GM18498 (cell line): ENCODE measurements around the gene WDR93.
"Not testable (repeated sequence)": the region's sequence is repeated elsewhere in the genome, so short reads cannot be mapped to it uniquely, and the experiment has no call there.

Experiments
- ATAC-seq: cut with Tn5 transposase; IDR thresholded peaks from one replicate; pipeline ENCODE4 v1.9.1; 2021; ENCODE audit warnings: mild to moderate bottlenecking, moderate library complexity; ENCODE audit not compliant: unreplicated experiment

The WDR93 gene

DNA sequence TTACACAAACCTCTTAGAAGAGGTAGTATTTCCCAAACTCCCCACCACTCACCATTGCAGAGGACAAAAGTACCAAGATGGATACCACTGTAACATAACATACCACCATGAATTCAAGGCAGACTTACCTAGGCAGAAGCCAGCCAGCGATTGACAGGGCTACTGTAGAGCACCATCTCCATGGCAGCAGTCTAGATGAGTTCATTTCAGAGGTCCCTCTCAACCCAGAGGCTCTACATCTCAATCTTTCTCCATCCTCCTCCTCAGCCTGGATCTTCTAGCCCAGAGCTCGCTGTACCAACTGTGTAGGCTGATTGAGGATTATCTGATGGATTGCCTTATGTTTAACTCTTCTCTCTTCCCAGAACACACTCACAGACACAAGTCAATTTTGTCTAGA is 9.5 kb upstream of the WDR93 start:
- ATAC-seq, result no peak

DNA sequence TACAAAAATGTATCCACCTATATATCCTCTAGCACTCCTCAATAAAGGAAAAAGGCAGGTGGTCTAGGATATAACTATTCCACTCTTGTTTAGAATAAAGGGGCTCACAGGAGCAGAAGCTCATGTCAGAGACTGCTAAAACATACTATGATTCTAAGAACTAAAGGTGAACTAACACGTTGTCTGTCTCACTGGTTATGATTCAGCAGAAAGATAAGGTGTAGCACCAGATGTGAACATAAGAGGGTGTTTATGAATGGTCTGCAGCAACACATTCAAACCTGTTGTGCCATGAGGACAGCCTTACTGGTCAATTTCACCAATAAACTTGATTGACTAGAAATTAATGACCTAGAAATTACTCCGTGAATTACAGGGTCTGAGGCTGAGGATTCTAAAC is 4.6 kb upstream of the WDR93 start:
- ATAC-seq, result no peak

DNA sequence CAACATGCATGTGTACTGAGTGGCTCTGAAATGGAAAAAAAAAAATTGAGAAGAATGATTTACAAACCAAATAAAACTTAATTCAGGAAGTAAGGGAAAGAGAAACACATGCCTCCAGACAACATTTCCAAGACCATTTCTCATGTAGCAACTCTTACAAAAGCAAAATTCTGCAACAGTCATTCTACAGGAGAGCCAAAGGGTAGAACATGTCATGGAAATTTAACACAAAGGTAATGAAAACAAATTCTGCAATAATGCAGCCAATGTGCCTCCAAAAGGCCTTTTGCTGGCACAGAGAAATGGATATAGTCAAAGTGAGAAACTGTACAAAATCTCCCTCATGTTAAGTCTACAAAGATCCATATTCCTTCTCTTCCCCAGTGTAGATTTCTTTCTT is 4.1 kb upstream of the WDR93 start:
- no peak for ATAC-seq

DNA sequence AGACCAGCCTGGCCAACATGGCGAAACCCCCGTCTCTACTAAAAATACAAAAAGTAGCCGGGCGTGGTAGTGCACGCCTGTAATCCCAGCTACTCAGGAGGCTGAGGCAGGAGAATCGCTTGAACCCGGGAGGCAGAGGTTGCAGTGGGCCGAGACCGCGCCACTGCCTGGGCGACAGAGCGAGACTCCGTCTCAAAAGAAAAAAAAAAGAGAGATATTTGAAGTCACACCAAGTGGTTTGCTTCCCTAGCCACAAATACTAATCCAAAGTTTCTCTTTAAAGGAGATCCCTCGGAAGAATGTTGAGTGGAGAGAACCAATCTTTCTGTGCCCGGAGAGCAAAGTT is 708 bp upstream of the WDR93 start:
- ATAC-seq, result not testable (repeated sequence)

DNA sequence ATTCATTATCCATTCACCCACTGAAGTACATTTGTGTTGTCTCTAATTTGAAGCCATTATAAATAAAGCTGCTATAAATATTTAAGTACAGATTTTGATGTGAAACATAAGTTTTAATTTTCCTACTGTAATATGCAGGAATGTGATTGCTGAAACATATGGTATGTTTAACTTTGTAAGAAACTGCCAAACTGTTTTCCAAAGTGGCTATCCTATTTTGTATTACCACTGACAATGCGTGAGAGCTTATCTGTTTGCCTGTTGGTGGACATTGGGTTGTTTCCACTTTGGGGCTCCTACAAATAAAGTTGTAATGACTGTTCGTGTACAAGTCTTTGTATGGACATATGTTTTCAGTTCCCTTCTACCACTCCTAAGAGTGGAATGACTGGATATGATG is 2.5 kb downstream of the WDR93 start:
- no peak for ATAC-seq

DNA sequence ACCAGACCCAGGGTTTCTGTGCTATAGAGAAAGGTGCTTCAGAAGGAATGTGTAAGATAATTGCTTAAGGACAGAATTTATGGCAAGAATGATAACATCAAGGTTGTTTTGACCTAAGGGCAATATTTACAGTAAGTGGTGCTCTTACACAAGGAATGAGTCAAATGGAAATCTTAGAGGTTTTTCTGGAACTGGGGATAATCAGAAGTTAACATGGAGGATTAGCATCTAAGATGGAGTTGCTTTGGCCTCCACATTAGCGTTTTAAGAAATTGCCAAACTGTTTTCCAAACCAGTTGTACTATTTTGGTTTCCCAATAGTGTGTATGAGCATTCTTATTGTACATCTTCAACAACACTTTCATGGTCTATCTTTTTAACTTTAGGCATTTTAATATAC is 3.1 kb downstream of the WDR93 start:
- no peak for ATAC-seq

DNA sequence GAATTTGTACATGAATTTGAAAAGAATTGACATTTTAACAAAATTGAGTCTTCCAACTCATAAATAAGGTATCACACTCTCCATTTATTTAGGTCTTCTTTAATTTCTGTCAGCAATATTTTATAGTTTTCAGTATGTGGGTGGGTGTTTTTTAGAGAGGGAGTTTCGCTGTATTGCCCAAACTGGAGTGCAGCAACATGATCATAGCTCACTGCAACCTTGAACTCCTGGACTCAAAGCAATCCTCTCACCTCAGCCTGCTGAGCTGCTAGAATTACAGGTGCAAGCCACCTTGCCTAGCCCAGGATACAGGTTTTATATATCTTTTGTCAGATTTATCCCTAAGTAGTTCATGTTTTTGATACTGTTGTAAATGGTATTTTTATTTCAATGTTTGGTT is 4.6 kb downstream of the WDR93 start:
- no peak for ATAC-seq

DNA sequence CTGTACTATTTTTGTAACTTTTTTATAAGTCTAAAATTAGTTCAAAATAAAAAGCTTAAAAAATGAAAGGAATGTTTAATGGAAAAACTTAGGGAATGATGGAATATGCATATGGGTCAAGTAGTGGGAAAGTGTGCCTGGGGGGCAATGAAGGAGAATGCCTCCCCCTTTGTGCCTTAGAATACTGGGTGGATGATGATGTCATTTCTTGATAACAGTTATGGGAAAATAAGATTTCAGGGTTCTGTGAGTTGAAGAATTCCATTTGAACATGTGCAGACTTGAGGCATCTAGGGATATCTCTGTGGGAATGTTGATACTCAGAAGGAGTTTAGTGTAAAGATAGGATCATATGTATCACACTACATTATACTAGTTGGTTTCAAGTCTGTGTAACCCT is 13.8 kb downstream of the WDR93 start:
- ATAC-seq, result no peak

DNA sequence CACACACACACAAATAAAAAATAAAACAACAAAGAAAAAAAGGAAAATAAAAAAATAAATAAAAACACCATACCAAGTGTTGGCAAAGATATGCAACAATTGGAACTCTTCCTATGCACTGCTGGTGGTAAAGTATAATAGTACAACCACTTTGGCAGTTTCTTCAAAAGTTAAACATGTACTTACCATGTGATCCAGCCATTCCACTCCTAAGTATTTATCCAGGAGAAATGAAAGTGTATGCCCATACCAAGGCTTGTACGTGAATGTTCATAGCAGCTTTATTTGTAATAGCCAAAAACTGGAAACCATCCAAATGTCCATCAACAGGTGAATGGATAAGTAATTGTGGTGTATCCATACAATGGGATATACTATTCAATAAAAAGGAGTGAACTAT is 17.0 kb downstream of the WDR93 start:
- ATAC-seq, result no peak

DNA sequence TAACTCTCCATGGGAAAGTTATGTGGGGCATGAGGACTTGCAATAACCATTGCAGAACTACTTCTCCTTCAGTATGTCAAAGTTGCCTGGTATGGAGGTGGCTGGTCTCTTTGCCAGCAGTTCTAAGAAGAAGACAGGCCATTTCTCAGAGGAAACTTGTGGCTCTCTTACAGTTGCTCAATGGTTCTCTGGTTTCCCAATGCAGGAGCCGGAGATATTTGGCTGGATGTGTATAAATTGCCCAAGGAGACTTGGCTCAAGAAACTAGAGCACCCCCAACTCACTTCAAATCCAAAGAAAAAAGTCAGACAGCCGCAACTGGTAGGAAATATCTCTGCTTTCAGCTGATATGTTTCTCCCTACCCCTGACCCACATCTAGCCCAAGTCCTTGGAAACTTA is 24.2 kb downstream of the WDR93 start:
- ATAC-seq, result no peak

DNA sequence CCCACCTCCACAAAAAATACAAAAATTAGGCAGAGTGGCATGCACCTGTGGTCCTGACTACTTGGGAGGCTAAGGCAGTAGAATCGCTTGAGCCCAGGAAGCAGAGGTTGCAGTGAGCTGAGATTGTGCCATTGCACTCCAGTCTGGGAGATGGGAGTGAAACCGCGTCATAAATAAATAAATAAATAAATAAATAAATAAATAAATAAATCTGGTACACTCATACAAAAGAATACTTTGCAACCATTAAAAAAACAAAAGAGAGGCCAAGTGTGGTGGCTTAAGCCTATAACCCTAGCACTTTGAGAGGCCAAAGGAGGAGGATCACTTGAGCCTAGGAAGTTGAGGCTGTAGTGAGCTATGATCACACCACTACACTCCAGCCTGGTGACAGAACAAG is 32.4 kb downstream of the WDR93 start:
- ATAC-seq, result no peak

DNA sequence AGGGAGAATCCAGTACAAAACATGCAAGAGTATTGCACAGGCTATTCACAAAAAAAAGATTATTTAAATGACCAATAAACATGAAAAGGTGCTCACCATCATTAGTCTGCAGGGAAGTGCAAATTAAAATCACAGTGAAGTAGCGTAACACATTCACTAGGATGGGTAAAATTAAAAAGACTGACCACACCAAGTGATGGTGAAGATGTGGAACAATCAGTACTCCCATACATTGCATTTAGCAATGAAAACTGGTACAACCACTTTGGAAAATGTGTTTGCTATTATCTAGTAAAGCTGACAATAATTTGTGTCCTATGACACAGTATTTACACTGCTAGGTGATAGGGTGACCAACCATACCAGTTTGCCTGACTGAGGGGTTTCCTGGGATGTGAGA is 34.0 kb downstream of the WDR93 start:
- no peak for ATAC-seq

DNA sequence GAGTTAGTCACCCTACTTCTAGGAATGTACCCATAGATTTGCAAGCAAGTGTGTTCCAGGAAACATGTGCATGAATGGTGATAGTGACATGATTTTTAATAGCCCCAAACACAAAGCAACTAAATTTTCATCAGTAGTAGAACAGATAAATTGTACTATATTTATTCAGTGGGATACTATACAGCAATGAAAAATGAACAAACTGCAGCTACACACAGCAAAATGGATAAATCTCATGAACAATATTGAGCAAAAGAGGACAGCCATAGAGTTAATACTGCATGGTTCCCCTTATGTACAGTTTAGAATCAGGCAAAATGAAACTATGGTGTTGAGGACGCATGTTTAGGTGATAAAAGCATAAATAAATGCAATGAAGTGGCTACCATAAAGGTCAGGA is 34.5 kb downstream of the WDR93 start:
- ATAC-seq, result no peak

DNA sequence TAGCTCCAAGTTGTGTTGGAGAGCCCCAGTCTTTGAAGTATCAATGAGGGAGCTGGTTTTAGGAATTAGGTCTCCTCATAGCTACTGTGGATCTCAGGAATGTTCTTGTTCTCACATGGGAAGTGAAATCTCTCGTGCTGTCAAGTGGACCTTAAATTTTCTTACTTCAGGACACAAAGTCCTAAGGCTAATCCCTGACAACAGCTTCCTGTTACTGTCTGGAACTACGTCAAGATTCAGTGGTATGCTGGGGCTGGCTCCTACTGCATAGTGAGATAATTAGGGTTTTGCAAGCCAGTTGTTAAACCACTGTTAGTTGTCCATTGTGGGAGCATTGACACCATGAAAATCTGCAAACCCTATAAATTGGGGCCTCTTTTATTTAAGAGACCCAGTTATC is 37.6 kb downstream of the WDR93 start:
- ATAC-seq, result no peak

DNA sequence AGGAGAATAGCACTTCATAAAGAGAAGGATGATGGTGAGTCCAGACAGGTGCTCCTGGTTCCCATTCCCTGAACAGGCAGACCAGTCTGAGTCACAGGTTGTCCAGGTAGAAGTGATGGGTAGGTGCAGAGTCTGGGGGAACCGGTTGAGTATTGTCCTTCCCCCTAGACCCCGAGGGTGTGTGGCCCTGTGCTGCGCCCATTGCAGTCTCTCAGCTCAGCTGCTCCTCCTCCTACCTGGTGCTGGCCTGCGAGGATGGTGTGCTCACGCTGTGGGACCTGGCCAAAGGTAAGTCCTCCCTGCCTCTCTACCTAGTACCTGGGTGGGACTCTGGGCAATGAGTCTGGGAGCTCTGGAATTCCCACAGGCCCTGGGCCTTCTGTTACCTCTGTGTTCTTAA is 40.7 kb downstream of the WDR93 start:
- no peak for ATAC-seq

DNA sequence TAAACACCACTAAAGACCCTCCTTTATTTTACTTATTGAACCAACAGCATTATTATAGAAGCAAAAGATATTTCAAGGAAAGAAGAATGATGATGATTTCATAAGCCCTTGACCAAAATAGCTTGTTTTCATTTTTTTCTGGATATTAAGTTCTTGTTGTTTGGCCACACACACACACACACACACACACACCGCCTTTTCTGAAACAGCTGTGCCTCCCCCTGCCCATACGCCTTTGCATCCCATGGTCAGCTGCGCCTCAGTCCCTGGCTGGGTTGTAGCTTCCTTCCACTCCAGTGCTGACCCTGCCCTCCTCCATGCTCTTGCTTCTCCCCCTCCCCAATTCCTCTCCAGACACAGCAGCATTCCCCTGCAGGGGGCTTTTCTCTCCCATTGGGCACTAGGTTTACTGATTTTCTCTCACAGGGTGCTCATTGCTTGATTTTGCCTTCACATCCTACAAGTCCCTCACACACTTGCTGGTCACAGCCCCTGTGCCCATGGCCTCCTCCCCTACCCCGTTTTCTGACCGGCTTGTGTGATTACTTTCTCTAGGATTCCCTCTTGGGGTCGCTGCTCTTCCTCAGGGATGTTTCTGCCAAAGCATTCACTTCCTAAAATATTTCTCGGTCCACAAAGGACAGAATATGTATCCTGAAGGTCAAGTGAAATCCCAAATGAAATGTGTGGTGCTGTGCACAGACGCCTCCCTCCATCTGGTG is 42.0 kb downstream of the WDR93 start:
- no peak for ATAC-seq

DNA sequence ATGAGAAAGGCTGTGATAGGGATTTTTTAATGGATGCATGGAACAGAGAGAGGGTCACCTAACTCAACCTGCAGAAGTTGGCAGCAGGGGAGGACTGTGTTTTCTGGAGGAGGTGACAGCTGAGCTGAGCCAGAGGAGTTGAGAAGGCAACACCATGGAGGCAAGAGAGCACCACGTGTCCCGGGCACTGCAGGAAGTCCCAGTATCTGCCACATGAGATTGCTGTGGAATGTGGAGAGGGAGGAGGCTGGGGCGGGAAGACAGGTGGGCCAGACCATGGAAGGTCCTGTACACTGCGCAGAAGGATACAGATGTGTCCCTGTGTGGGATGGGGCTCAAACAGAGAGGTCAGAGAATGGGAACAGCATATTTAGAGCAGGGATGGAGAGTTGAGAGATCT is 45.2 kb downstream of the WDR93 start:
- no peak for ATAC-seq

DNA sequence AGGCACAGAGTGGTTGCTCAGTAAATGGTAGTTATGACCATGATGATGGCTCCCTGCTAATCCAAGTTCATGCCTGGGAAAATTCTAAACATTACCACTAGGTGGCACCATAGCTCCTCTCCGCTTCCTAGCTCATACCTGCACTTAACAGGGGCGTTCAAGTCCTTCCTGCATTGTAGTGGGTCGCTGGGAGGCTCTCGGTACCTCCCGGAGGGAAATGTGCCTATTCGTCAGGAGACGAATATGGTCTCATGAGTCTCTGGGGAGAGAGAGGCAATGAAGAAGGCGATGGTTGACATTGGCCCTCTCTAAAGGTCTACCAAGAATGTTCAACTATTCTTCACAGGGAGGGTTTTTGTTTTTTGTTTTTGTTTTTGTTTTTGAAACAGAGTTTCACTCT is 49.5 kb downstream of the WDR93 start:
- peak; percentile 77 for ATAC-seq

DNA sequence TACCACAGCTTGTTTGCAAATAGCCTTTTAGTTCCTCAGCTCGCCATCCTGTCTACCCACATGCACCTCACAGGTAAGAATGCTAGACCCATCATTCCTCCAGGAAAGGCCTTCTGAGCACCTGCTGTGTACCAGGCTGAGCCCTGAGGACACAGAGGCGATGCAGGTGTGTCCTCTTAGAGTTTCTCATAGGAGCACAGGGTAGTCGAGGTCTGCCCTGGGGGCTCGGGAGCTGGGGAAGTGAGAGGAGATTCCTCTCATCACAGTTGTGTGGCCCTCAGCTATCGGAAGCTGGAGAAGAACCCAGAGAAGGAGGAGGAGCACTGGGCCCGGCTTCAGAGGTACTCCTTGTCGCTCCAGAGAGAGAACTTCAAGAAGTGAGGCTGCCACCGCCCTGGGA is 52.4 kb downstream of the WDR93 start:
- no peak for ATAC-seq

DNA sequence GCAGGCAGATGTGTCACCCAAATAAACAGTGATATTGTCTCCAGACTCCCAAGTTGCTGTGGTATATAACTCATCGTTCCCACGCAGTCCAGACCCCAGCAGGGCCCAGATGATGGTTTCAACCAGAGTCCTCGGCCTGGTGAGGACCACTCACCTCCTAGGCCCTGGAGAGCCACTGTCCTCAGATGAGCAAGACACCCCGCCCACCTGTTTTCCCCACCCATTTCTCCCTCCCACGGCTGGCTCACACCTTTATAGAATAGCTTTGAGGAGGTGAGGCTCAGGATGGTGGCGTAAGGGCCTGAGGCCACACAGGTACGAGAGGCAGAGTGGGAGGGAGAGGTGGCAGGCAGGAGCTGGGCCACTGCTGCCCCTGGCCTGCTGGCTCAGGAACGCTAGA is 53.0 kb downstream of the WDR93 start:
- no peak for ATAC-seq

DNA sequence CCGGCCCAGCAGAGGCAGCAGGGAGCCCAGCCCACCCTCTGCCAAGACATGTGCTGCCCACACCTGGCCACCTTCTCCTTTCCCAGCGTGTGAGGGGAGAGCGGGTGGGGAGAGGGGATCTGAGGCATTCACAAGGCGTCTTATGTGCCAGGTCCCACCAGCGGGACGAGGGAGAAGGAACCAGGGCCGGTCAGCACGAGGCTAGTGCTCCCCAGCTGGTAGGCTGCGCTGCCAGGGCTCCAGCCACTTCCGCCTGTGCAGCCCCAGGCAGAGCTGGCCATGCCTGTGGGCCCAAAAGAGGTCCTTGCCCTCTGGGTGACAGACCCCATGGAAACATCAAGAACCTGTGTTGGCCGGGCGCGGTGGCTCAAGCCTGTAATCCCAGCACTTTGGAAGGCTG is 54.5 kb downstream of the WDR93 start:
- no peak for ATAC-seq

DNA sequence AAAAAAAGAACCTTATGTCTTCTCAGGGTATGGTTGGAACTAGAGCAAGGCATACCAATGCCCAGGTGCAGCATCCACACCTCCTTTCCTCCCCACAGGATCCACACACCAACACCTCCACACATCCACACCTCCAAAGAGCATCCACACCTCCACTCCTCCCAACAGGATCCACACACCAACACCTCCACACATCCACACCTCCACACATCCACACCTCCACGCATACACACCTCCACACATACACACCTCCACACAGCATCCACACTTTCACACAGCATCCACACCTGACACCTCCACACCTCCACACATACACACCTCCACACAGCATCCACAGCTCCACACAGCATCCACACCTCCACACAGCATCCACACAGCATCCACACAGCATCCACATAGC is 55.2 kb downstream of the WDR93 start:
- ATAC-seq, result no peak

DNA sequence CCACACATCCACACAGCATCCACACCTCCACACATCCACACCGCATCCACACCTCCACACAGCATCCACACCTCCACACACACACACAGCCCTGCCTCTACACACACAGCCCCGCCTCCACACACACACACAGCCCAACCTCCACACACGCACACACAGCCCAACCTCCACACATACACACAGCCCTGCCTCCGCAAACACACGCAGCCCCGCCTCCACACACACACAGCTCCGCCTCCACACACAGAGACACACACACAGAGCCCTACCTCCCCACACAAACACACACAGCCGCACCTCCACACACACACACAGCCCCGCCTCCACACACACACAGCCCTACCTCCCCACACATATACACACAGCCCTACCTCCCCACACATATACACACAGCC is 55.8 kb downstream of the WDR93 start:
- no peak for ATAC-seq
